Endometrium (tissue), 2 donors: ENCODE results near the gene NCKAP5.

ENCODE experiments used
- FAIRE-seq: peaks from 2 replicates; lab custom pipeline; 2012; peaks lifted over from hg19 to GRCh38; lab: Jason Lieb, UNC
- donor health status: control.
- donor health status: control.

NCKAP5 gene

DNA sequence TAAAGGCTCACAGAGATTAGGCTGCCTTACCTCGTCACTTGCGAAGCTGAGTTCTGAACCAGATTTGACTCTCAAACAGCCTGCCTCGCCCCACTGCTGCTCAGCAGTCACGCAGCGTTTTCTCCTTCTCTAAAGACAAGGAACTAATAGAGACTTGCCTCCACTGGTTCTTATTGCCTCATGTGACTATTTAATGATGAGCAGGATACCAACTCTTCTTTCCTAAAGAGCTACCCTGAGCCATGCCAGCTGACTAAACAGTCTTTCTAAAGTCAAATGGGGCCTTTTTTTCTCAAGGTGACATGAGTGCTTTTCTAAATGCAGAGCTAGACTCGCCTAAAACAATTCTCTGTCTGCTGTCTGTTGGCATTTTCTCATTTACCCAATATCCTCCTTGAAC, 147.5 kb downstream of the NCKAP5 start:
- FAIRE-seq, result no peak

DNA sequence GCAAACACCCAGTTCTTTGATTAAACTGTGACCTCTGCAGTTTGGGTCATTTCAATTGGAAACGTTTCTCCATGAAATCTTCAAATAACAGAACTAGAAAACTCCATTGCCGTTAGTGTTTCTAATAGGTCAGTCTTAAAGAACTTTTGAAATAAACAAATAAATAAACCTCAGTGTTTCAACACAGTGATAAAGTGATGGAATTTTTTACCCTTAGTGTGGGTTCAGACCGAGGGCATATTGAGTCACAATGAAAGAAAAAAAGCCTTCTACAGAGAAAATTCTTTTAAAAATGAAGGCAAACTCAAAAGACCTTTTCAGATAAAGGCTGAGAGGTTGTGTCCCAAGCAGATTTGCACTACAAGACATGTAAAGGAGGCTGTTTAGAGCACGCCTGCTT, 149.6 kb downstream of the NCKAP5 start:
- no peak for FAIRE-seq

DNA sequence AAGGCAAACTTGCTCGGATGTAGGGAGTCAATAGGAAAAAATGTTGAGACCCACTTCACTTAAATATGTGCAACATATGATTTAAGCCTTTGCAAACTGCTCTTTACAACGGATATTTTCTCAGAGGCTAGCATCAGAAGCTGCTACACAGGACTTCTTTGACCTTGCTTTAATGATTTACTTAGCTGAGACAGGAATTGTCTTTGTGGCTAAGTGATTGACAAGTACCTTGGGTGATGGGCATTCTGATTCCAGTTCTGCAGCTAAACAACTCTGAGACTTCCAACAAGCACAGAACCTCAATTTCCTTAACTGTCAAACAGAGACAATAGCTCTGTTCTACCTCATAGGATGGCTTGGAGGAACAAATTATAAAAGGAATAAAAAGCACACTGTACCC, 150.2 kb downstream of the NCKAP5 start:
- no peak for FAIRE-seq

DNA sequence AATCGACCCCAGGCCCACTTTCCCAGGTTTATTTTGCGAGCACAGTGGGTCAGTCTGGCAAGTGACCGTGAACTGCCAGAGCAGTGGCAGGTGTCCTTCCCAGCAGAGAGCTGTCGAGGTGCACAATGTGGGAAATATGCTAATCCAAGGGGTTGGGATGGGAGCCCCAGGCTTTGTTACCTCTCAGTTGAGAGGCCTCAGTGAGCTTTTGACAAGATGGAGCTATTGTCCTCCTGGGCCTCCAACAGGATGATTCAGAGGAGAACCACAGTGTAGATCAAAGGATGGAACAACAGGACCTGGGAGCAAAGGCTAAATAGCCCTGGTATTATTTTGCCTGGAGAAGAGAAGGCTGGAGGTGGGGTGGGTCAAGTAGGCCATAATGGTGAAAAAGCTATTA, 150.8 kb downstream of the NCKAP5 start:
- FAIRE-seq, result no peak

DNA sequence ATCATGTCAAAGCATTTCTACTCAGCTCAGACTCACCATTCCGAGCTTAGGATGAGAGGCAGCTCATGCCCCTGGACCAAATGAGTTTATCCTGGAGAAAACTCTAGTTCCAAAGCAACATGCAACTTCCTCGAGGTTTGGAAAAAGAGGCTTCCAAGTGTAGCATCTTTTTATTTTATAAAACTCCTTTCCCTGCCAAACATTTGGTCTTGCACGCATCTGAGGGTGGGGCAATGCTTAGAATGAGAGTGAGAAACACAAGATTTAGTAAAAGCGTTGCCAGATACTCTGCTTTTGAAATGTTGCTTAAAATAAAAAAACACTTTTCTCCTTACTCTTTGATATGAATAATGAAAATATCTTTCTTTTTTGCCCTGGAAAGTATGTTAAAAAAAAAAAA, 151.5 kb downstream of the NCKAP5 start:
- FAIRE-seq, result no peak

DNA sequence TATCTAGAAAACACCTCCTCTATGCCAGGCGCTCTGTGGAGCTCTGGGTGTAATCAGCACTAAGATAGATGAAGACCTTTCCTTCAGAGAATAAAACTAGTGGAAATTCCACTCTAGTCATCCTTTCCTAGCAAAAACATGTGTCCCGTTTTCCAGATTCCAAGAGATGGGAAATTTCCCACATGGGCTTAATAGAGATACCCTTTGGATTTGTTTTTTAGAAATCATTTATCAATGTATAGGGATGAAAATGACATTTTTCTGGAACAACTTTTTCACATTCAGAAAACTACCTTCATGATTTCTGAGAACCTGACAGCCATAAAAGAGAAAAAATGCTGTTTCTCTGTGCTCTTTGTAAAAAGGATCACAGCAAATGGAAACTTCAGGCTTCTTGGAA, 152.1 kb downstream of the NCKAP5 start:
- no peak for FAIRE-seq

DNA sequence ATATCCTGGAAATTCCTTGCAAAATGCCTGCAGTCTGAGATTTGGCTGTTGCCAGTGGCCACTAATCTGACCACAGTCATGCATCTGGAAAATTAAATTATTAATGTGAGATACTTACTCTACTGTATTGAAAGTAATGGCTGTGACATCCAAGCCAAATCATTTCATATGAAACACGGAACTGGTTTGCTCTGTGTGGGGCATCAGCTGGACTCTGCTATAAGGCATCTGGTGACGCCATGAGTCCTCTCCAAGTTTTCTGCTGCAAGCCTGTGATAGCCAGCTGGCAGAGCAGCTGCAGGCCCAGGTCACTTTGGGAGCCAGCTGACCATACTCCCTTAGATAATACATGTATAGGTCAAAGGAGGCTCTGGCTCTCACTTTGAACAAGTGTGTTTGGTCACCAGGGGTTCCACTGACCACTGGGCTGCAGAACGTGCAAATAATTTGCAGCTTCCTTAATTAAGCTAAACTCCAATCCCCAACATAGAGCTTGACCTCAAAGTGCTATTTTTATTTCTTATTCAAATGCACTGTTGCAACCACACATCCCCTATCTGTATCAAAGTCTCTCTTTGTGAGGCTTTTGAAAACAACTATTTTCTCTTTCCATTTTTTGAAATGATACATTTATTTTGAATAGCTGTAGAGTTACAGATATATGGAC, 152.9 kb downstream of the NCKAP5 start:
- FAIRE-seq, result no peak

DNA sequence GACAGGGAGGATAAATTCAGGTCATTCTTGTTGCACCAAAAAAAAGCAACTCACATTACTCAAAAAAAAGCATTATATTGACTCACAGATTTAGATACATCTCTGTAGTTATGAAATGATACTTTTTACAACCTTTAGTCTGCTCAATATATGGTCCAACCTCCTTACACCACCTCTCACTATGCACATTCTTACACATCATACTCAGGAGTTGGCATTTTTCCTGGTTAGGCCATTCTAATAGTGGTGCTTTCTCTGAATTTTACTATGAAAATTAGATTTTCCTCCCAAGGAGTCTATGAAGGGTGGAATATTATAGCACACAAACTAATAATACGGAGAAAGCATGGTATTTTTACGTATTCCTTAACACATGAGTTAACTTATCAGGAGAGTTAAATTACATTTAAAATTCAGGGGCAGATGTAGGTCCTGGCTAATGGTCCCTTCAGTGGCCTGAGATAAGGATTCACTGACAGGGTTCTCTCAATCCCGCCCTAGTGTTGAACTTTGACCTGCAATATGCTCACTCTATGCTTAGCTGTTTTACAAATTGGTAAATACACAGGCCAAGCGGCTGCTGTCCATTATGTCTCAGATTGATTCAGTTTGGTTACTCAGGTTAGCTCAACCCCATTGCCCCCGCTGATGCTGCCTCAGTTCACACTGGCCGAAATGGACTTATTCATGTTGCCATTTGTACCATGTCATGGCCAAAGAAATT, 153.6 kb downstream of the NCKAP5 start:
- FAIRE-seq, result no peak

DNA sequence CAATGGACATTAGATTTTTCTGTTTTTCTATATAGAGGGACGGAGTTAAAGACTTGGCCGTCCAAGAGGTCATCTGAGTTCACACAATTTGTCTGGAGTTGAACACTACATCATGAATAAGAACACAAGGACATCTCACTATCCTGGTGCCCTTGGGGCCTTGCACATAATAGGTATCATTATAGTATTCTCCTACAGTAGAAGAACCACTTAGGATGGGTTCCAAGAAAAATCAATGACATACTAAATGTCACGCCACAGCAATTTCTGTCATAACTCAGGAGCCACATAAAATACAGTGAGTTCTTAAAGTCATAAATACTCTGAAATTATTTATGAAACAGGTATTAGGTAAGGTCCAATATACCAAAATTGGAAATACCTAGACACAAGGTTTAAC, 154.4 kb downstream of the NCKAP5 start:
- no peak for FAIRE-seq

DNA sequence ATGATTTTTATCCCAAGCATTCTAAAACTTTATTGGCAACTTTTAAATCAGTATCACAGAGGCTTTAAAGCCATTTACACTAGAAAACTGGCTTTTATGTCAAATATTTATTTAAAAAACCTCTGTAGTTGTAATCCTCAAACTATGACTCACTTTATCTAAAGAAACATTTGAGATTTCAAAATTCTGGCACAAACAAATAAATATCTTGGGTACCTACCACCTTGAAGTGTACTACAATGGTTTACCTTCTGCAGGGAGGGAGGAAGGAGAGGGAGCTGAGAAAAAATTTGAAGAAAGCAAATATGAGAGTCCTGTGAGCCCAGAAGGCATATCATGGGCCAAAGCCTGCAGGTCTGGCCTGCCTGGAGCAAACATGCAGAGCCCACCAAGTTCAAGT, 155.6 kb downstream of the NCKAP5 start:
- FAIRE-seq, result no peak

DNA sequence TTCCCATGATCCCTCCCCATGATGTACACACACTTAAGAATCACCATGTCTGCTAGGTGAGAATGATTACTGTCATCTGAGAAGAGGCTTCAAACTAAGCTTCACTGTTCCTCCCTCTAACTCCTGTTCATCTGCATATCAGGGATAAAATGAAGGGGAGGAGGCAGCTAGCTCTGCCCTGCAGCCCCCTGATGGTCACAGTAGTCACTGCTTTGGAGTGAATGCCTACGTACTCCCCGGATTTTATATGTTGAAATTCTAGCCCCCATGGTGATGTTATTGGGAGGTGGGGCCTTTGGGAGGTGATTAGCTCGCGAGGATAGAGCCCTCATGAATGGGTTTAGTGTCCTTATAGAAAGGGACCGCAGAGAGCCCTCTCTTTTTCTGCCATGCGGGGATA, 156.4 kb downstream of the NCKAP5 start:
- FAIRE-seq, result no peak

DNA sequence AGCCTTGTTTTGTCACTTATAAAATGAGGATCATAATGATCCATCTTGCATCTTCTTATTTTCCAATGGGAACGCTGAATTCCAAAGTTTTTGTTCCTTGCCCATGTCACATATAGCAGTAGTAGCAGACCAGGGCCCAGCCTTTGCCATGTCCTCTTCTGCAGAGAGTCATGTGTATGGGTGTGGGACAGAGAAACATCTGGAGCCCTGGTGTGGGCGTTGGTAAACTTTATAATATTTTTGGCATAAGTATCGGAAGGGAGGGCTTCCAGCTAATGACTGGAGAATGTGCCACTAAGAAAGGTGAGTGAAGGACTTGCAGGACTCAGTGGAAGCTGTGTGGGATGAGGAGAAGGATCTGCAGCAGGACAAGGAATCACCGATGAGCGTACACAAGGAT, 157.2 kb downstream of the NCKAP5 start:
- no peak for FAIRE-seq

DNA sequence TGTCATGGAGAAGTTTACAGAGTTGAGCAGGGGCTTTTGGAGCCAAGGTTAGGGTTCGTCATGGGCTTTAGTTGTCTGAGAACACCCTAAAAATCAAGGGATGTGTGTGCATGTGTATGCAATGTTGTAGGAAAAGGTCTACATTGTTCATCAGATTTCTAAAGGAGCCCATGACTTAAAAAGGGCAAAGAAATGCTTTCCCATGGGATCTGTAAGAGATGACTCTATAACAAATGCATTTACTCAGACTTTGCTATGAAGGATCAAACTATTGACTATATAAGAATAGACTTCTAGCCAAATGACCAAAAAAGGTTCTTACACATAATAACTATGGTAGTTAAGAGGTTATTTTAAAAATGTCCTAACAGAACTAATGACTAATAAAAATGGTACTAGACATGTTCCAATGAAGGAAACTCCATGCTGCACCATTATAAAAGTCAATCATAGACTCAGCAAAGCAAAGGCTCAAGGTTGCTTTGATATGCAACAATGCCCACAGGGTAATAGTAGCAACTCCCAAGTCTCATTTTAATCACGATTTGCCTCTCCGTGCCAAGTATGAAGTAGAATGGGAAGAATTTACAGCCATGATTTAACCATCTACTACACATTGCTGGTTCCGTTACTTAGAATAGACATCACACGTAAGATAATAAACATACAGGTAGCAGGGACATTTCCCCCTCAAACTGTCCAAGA, 158.5 kb downstream of the NCKAP5 start:
- FAIRE-seq, result no peak

DNA sequence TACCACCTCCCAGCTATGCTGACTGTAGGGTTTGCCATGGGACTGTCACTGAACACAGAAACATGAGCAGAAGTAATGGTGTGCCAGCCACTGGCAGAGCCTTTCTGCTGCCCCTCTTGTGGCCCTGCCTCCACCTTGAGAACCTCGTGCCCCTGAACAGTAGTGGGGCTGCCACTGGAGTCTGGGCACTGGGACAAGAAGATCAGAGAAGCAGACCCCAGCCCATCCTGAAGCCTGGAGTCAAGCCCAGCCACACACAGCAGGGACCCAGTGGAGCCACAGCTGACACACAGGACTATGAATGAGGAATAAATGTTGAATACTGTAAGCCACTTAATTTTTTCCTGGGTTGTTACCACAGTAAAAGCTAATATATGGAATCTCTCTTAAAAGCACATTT, 159.6 kb downstream of the NCKAP5 start:
- no peak for FAIRE-seq

DNA sequence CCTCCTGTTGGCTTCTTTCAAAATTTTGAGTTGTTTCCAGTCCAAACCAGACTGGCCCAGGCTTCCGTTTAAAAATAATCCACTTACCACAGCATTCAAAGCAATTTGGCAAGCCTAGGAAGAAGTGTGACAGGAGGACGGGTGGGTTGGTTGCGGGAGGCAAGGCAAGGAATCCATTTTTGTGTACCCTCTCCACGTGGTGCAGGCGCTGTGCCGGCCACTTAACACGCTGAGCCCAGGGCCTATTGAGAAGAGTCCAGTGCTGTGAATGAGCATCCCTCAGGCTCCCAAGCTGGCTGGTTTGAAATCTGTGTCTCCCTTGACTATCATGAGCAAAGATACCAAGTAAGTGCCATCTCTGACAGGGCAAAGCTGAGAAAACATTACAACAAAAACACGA, 160.9 kb downstream of the NCKAP5 start:
- no peak for FAIRE-seq

DNA sequence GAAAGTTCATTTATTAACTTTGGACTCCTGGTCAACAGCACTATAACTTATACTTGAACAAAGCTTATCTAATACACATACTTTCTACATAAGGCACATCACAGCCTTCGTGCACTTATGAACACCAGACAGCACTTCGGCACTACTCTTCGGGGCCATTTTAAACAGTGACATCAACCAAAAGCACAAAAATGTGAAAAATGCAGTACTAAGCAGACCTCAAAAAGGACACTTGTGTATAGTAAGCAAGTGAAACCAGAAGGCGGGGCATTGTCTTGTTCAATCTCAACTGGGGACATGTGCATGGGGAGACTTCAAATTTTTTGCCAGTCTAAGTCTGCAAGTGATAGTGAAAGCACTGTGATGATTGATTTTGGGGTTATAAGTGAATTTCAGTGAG, 163.0 kb downstream of the NCKAP5 start:
- no peak for FAIRE-seq

DNA sequence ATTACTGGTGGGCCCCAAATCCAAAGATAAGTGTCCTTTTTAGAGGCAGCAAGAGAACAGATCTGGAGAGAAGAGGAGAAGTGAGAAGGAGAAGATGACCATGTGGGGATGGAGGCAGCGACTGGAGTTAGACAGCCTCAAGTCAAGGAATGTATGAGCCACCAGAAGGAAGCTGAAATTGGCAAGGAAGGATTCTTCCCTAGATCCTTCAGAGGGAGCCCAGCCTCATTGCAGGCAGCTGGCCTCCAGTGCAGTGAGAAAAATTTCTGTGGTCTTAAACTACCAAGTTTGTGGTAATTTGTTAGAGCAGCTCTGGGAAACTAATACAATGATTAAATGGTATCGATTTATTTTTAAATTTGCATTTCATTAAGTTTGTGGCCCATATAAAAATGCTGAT, 167.9 kb downstream of the NCKAP5 start:
- FAIRE-seq, result no peak

DNA sequence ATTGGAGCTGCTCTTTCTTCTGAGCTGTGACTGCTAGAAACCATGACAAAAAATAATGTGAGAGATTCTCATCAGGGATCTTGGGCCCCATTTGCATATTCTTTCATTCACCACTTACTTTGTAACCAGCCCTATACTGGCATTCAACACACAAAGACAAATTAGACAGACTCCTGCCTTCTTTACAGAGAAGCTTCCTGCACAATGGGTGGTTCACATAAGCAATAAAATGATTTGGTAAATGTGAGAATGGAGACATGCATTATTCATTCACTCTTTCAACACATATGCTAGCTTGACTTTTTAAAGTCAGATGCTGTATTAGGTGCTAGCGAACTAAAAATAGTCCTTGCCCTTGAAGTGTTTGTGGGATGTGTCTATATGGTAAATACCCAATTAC, 174.4 kb downstream of the NCKAP5 start:
- FAIRE-seq, result no peak

DNA sequence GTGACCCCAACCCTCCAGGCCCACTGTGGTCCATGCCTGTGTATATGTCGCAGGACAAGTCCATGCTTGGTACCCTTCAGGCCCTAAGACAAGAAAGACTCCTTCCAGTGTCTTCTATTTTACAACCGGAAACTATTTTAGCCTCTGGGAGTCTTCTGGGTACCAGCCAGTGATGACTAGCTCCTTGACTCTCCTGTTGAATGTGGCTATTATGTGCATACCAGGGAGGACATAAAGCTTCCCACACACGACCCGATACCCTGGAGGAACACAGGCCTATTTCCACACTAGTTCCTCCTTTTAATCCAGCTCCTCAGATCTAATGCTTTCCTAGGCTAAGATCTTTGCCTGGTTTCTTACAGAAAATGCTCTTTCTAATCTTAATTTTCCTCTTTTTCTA, 178.1 kb downstream of the NCKAP5 start:
- no peak for FAIRE-seq

DNA sequence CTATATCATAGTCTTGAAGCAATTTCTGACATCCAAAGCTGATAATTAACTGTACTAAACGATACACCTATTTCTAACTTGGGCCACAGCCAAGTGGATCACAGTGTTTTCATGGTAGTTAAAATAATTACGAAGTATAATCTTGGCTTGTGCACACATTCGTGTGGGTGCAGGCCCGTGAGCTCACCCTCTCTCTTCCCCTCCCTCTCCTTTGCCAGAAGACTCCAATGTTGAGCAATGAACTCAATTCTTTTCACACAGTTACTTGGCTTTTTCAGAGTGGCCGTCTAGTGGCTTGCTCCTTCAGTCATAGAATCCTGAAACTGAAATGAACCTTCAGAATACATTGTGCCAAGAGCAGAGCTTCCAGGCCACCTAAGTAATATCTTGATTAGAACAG, 178.7 kb downstream of the NCKAP5 start:
- FAIRE-seq, result no peak

DNA sequence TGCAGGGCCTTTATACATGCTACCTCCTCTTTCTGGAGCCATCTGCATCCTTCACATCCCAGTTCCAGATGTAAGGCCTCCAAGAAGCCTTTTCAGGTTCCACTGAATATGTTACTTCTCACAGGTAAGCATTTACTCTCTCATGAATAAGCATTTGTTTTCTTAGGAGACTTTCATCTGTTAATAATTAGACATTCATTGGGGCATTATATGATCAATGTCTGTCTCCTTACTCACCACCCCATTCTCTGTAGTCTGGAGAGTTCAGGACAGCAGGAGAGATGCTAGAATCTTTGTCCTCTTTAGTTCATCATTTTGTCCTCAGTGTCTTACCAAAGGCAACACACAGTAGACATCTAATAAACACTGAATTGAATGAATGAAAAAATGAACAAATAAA, 185.7 kb downstream of the NCKAP5 start:
- FAIRE-seq, result no peak

DNA sequence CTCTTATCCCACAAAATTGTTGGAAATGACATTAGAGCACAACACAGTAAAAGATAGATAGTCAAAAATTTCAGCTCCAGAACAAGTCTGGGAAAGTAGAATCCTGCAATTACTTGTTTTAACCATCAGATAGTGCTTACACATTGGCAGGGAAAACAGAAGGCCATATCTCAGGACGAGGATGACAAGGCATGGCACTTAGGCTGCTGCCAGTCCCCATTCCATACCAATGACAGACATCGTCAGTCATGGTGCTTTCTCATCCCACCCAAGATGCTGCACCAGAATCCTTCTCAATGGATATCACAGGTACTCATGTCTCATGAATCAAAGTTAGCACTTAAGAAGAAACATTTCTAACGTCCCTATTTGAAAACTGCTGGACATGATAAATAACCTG, 187.3 kb downstream of the NCKAP5 start:
- no peak for FAIRE-seq

DNA sequence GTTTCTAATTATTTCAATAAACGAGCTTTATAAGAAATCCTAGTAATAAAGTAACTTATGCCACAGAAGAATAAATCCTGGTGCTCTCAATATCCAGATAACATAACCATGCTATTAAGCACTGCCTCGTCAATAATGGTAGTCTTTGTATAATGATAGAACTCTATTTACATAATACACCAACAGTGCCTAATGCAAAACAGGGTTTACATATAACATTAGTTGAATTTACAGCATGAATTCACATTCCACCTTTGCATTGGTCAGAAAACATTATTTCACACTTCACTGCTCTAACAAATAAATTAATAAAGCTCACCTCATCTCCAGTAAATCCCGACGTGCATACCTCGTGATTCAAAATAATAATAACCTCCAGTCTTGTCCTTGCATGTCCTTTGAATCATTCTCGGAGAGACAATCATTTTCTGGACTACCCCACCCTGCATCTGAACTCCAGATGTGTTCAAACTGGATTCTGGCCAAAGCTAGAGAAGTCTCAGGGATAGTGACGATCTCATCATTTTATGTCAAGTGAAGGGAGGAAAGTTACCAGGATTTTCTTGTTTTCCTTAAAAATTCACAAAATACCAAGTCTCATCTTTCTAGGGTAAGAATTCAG, 189.2 kb downstream of the NCKAP5 start:
- peak; percentile 96 for FAIRE-seq
